HG02981 (cell line): ENCODE results near the gene MAFG.
"Not testable (repeated sequence)": the region's sequence is repeated elsewhere in the genome, so short reads cannot be mapped to it uniquely, and the experiment has no call there.

Source experiments
- ATAC-seq: cut with Tn5 transposase; IDR thresholded peaks from one replicate; pipeline ENCODE4 v1.9.1; 2021; ENCODE audit warnings: mild to moderate bottlenecking, moderate library complexity; ENCODE audit not compliant: unreplicated experiment

MAFG gene

DNA sequence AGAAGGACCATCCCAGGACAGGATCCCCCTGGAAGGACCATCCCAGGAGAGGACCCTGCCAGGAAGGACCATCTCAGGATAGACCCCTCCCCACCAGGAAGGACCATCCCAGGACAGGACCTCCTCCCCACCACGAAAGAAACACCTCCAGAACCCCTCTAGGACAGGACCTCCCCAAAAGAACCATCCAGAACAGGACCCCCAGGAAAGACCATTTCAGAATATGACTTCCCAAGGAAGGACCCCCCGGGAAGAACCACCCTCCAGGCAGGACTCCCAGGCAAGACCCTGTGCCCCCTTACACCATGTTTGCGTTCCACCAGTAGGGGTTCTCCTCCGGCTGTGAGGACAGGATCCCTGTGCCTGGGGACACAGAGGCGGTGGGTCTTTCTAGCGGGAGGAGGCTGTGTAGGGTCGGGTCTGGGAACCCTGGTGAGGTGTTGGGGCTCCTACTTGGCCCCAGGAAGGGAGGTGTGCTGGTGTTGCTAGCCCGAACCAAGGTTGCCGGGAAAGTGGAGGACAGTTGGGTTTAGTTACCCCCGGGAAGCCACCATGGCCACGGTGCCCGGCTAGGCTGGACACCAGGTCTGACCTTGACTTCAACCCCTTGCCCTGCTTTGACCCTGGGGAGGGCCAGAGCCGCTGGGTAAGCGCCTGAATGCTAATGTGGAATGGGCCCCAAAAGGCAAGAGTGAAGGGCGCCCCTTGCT lies 31.3 kb upstream of the MAFG start:
- ATAC-seq = no peak

DNA sequence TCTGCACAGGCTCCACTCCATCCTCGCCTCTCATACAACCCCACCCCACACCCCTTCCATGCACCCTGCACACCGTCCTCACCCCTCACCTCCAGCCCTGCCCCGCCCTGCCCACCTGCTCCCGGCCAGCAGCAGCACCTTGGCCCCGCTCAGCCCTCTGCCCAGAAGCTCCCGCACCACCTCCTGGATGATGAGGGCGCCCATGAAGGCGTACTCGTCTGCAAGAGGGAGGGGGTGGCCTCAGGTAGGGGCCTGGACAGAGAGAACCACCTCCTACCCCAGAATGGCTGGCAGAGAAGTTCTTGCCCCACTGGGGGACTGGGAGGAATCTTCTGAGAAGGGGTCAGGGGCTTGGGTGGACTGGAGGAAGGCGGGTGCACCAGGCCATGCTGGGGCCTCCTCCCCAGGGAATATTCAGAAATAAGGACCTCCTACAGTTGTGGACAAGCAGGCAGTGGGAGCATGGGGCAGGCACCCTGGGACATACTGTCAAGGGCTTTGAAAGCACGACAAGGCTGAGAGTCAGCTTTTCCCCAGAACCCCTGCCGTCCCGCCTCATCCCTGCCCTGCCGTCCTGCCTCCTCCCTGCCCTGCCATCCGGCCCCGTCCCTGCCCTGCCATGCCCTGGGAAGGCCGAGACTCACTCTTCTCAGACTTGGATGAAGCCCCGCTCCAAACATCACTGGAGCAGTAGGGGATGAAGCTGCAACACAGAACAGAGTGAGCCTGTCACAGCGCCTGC lies 30.3 kb upstream of the MAFG start:
- ATAC-seq = no peak

DNA sequence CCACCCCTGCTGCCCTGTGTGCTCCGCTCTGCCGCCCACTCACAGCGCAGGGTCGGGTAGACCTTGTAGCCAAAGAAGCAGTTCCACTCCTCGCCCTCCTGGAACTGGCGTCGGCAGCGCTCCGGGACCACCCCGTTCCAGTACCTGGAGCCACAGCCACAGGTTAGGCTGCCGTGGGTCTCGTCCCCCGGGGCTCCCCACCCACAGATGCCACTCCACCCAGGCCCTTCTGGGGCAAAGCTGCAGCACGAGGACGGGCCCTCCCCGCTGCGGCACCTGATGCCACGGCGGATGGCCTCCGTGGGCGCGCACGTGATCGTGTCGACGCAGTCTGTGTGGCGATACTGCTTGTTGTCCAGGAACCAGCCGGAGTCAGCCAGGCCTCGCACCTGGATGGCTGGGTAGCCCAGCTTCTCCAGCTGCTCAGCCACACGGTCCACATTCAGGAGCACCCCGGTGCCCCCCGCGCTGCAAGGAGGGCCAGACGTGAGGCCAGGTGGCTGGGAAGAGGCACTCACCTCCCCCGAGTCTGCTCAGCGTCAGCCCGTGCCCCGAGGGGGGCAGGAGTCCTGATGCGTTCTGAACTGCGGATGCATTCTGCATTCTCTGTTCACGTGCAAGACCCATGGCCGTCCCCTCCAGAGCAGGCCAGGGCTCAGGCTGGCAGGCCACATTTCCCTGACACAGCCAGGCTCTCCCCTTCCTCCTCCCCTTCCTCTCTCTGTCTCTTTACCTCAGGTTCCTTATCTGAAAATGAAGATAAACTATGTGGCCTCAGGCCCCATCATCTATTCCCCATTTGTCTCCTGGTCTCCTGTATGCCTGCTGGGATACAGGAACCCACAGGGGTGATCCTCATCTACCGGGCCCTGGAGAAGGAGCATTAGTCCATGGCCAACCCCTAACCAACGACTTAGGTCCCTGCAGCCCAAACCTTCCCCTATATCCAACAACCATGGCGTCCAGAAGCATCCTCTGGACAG lies 29.4 kb upstream of the MAFG start:
- no peak for ATAC-seq

DNA sequence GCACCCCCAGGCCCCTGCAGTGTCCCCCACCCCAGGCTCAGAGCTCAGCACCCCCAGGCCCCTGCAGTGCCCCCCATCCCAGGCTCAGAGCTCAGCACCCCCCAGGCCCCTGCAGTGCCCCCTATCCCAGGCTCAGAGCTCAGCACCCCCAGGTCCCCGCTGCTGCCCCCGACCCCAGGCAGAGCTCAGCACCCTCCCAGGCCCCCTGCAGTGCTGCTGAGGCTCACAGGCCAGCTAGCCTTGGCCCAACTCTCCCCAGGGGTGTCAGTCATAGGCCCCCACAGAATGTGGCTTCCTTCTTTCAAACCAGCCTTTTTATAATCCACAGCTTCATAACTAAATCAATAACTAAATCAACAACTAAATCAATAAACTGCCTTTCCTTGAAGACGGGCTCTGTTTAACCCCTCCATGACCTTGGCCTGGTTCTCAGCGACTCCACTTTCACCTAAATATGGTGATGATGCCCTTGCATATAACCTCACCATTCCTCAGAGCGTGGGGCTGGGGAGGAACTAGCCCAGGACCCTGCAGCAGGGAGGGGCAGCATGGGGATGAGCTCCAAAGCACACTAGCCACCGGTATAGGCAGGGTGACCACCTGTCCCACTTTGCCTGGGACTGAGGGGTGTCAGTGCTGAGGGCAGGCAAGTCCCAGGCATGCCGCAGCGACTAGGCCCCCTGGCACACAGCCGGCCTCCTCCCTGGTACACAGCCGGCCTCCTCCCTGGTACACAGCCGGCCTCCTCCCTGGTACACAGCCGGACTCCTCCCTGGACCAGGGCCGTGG lies 28.4 kb upstream of the MAFG start:
- ATAC-seq = no peak

DNA sequence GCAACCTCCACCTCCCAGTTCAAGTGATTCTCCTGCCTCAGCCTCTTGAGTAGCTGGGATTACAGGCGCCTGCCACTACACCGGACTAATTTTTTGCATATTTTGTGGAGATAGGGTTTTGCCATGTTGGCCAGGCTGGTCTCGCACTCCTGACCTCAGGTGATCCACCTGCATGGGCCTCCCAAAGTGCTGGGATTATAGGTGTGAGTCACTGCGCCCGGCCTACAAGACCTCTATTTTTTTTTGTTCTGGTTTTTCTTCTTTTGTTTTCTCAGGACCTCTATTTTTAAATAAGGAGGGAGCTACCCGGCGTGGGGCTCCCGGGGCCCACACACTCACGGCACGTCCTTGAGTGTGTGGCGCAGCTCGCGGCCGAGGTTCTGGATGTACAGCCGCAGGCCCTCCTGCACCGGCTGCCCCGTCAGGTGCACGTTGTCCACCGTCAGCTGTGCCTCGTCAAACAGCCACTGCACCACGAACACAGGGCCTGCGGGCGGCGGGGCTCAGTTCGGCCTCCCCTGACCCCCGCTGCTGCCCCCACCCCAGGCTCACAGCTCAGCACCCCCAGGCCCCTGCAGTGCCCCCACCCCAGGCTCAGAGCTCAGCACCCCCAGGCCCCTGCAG lies 27.6 kb upstream of the MAFG start:
- ATAC-seq = no peak

DNA sequence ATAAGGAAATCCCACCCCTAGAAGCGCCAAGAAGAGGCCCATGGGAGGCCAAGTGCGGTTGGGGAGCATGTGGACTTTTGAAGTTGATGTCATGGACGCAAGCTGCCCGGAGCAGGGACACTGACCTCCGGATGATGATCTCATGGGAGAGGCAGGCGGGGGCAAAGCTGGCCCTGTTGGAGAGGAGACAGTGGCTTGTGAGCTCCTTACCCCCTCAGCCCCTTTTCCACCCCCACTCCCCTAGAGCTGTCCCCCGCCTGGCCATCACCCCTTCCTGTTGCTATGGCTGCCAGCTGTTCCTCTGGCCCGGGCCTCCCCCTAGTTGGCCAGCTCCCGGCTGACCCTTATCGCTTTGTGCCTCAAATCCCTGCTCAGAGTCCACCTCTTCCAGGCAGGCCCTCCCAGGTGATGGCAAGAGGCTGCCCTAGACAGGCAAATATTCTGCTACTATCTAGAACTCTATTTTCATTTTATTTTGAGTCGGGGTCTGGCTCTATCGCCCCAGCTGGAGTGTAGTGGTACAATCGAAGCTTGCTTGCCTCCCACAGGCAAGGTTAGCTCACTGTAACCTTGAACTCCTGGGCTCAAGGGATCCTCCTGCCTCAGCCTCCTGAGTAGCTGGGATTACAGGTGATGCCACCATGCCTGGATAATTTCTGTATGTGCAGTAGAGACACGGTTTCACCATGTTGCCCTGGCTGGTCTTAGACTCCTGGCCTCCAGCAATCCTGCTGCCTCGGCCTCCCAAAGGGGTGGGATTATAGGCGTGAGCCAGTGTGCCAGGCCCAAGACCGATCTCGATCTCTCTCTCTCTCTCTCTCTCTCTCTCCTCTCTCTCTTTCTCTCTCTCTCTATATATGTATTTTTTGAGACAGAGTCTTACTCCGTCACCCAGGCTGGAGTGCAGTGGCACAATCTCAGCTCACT lies 26.9 kb upstream of the MAFG start:
- no peak for ATAC-seq

DNA sequence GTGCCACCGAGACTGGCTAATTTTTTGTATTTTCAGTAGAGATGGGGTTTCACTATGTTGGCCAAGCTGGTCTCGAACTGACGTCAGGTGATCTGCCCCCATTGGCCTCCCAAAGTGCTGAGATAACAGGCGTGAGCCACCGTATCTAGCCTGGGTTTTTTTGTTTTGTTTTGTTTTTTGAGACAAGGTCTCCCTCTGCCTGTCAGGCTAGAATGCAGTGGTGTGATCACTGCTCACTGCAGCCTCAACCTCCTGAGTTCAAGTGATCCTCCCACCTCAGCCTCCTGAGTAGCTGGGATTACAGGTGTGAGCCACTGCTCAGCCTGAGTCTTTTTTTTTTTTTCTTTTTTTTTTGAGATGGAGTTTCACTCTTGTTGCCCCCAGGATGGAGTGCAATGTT lies 25.9 kb upstream of the MAFG start:
- not testable (repeated sequence) for ATAC-seq

DNA sequence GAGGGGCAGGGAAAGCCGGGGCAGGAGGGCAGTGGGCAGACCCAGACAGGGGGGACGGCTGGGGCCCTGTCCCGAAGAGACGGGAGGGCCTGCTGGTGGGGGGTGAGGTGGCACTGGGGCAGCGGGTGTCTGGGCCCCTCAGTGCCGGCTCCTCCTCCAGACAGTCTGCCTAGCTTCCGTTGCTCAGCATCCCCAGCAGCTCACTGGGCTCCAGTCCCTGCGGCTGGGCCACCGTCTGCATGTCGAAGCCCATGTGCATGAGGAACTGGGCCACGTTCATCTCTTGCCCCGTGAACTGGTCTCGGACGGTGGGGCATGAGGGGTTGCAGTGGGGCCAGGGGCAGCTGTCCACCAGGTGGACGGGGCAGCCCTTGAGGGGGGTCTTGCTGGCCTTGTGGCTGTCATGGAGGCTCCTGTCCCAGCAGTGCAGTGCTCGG lies 25.3 kb upstream of the MAFG start:
- no peak for ATAC-seq

DNA sequence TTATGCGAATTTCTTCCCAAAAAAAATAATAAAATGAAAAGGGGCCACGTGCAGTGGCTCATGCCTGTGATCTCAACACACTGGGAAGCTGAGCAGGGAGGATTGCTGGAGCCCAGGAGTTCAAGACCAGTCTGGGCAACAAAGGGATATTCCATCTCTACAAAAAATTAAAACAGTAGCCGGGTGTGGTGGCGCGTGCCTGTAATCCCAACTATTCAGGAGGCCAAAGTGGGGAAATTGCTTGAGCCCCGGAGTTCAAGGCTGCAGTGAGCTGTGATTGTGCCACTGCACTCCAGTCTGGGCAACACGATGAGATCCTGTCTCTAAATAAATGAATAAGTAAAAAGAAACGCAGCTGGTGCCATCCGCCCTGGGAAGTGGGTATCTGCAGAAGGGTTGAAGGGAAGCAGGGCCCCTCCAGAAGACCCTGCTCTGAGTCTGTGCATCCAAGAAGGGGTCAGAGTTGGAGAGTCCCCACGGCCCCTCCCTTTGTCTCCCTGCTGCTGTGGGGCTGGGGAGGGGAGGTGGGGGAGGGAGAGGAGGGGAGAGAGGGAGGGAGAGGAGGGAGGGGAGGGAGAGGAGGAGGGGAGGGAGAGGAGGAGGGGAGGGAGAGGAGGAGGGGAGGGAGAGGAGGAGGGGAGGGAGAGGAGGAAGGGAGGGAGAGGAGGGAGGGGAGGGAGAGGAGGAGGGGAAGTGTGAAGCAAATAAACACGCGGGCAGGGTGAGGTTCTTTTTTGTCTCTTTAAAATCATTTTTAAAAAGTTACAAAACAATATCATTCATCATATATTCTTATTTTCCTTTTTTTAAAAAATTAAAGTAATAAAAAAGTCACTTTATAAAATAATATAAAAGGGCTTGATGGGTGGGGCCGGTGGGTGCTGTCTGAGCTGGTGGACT lies 24.5 kb upstream of the MAFG start:
- no peak for ATAC-seq

DNA sequence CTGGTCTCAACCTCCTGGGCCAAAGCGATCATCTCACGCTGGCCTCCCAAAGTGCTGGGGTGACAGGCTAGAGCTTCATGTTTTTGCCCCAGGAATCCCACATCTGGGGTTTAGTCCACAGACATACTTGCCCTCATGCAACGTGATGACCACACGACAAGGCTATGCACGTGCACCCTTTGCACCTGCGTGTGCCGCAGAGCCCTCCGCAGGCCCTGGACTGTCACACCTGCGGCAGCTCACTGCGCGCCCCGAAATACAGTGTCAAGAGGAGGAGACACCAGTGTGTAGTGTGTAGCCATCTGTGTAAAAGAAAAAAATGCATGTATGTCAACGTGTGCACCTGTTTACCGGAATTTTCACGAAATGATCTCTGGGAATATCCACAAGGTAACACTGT lies 23.0 kb upstream of the MAFG start:
- ATAC-seq = no peak

DNA sequence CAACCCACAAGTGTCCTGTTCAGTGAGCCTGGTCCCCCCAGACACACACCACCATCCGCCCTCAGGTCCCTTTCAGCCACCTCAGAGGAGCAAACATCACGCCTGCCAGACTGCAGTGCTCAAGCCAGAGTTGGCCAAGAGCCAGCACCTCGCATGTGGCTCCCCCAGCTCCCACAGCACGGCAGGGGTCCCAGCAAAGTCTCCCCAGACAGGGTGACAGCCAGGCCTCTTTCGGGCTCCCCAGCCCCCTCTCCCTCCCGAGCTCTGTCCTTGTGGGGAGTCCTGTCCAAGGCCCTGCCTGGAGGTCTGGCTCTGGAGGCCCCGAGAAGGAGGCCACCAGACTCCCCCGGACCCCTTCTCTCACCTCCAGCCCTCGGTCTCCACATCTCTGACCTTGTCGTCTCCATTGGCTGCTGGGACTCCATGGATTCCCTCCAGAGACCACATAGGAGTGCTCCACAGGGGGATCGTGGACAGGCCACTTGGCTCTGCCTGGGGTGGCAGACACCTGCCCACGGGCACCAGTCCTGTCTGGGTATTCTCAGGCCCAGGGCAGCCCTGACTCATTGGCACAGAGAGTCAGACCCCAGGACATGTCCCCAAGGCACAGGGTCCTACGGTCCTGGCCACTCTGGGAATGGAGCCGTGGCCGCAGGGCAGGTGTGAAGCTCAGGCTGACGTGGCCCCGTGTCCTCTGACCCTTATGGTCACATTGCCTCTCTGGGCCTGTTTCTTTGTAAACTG lies 21.3 kb upstream of the MAFG start:
- no peak for ATAC-seq

DNA sequence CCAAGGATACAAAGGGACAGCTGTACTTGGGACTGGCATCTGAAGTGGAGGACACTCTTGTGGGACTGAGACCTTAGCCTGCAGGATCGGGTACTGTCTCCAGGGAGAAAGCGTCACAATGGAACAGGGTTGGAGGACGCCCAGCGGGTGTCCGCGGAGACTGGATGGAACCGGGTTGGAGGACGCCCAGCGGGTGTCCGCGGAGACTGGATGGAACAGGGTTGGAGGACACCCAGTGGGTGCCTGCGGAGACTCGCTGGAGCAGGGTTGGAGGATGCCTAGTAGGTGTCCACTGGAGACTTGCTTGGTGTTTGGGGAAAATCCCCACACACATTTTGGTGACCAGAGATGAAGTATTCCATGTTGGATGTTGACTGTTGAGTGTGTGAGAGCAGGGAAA lies 19.7 kb upstream of the MAFG start, which contains the start of gene MYADML2:
MYADML2 (minus strand) TSS at position 45 of the 400 bp plus-strand sequence. CDS start 5,492 bp downstream, outside the sequence.
- ATAC-seq = no peak

DNA sequence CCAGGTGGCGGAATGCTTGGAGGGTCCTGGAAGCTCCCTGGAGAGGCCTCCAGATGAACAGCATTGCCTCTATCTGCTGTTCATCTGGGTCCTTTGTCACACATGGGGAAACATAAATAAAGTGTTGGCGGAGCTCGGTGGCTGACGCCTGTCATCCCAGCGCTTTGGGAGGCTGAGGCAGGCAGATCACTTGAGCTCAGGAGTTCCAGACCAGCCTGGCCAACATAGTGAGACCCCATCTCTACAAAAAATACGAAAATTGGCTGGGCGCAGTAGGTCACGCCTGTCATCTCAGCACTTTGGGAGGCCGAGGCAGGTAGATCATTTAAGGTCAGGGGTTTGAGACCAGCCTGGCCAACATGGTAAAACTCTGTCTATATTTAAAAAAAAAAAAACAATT lies 17.3 kb upstream of the MAFG start:
- ATAC-seq = no peak

DNA sequence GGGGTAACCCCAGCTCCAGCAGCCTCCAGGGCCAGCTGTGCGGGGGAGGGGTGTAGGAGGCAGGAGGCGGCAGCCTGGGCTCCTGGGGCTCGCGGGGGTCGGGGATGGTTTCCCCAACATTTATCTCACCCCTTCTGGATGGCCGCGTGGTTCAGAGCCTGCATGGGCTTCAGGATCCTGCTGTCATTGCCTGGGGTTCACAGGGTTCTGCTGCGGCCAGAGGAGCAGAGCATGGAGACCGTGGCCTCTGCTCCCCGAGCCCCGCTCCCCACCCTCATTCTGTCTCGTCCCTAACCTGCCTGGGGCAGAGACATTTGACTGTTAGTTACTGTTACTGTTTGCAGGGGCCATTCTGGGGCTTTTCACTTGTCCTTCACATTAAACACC lies 14.6 kb upstream of the MAFG start:
- no peak for ATAC-seq

DNA sequence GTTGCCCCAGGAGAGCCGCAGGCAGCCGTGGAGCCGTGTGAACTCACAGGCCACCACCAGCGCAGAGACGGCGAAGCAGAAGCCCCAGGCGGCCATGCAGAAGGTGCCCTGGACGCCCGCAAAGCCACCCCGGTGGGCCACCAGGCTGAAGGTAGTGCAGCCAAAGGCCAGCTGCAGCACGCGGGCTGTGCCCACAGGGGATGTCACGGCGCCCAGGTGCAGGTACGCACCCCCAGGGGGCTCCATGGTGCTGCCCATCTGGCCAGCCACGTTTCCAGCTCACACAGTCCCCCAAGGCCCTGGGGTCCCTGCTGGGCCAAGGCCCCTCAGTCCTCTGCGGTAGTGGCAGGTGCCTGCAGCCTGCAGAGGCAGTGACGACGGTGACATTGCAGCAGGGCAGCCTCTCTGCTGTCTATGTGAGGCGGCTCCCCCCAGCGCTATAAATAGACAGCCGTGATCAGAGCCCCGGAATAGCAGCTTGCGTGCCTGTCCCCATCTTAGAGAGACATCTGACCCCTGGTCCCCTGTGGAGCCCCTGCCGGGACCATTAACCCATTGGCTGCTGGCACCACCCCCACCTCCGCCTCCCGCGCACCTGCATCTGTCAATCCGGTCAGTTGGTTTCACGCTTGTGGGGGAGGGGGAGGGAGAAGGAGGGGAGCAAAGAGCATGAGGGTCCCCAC lies 14.1 kb upstream of the MAFG start:
- ATAC-seq = no peak
